GM19238 (cell line): Measurements from ENCODE around the gene NTNG1.
"Not testable (repeated sequence)": the region's sequence is repeated elsewhere in the genome, so short reads cannot be mapped to it uniquely, and the experiment has no call there.

ENCODE experiments used
- DNase-seq: peaks from one replicate; pipeline ENCODE4 v3.0.0; 2011; ENCODE audit warnings: low spot score; ENCODE audit not compliant: insufficient read length

Gene NTNG1

GRCh38 chr1:107142666-107143065 lies 1.8 kb downstream of the NTNG1 start:
- DNase-seq = no peak

GRCh38 chr1:107145637-107146036 lies 4.8 kb downstream of the NTNG1 start:
- no peak for DNase-seq

GRCh38 chr1:107147843-107148242 lies 7.0 kb downstream of the NTNG1 start:
- DNase-seq = no peak

- no peak for DNase-seq
Measured at GRCh38 chr1:107149946-107150345, 9.1 kb downstream of the NTNG1 start.

- DNase-seq = no peak
Measured at GRCh38 chr1:107151295-107151694, 10.5 kb downstream of the NTNG1 start.

- no peak for DNase-seq
Measured at GRCh38 chr1:107152395-107152794, 11.6 kb downstream of the NTNG1 start.

- no peak for DNase-seq
Measured at GRCh38 chr1:107153014-107153413, 12.2 kb downstream of the NTNG1 start.

GRCh38 chr1:107158496-107158895 lies 17.7 kb downstream of the NTNG1 start:
- DNase-seq = no peak

- no peak for DNase-seq
Measured at GRCh38 chr1:107158991-107159390, 18.2 kb downstream of the NTNG1 start.

- no peak for DNase-seq
Measured at GRCh38 chr1:107162745-107163144, 21.9 kb downstream of the NTNG1 start.

GRCh38 chr1:107164901-107165300 lies 24.1 kb downstream of the NTNG1 start:
- DNase-seq = not testable (repeated sequence)

- DNase-seq = no peak
Measured at GRCh38 chr1:107169615-107170014, 28.8 kb downstream of the NTNG1 start.

- no peak for DNase-seq
Measured at GRCh38 chr1:107171333-107171732, 30.5 kb downstream of the NTNG1 start.

GRCh38 chr1:107172450-107173170 lies 31.8 kb downstream of the NTNG1 start:
- no peak for DNase-seq

- no peak for DNase-seq
Measured at GRCh38 chr1:107175102-107175909, 34.5 kb downstream of the NTNG1 start.

GRCh38 chr1:107181253-107181969 lies 40.6 kb downstream of the NTNG1 start:
- no peak for DNase-seq

- DNase-seq = no peak
Measured at GRCh38 chr1:107183011-107183410, 42.2 kb downstream of the NTNG1 start.

GRCh38 chr1:107184888-107185287 lies 44.0 kb downstream of the NTNG1 start:
- no peak for DNase-seq

GRCh38 chr1:107187399-107187798 lies 46.6 kb downstream of the NTNG1 start:
- DNase-seq = no peak

GRCh38 chr1:107188160-107188559 lies 47.3 kb downstream of the NTNG1 start:
- DNase-seq = no peak

GRCh38 chr1:107194380-107194779 lies 53.5 kb downstream of the NTNG1 start:
- DNase-seq = no peak

- DNase-seq = no peak
Measured at GRCh38 chr1:107195476-107195875, 54.6 kb downstream of the NTNG1 start.
